ENCODE measurements around the gene DCAF11.

DNA sequence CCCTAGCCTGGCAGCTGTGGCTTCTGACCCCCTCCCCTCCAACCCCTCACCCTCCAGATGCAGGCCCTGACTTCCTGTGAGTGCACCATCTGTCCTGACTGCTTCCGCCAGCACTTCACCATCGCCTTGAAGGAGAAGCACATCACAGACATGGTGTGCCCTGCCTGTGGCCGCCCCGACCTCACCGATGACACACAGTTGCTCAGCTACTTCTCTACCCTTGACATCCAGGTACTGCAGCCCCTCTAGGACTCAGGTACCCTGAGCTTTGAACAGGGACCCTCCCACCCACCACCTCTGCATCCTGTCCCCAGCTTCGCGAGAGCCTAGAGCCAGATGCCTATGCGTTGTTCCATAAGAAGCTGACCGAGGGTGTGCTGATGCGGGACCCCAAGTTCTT, 40.5 kb downstream of the DCAF11 start:
- TF ChIP-seq, protein P1, sequence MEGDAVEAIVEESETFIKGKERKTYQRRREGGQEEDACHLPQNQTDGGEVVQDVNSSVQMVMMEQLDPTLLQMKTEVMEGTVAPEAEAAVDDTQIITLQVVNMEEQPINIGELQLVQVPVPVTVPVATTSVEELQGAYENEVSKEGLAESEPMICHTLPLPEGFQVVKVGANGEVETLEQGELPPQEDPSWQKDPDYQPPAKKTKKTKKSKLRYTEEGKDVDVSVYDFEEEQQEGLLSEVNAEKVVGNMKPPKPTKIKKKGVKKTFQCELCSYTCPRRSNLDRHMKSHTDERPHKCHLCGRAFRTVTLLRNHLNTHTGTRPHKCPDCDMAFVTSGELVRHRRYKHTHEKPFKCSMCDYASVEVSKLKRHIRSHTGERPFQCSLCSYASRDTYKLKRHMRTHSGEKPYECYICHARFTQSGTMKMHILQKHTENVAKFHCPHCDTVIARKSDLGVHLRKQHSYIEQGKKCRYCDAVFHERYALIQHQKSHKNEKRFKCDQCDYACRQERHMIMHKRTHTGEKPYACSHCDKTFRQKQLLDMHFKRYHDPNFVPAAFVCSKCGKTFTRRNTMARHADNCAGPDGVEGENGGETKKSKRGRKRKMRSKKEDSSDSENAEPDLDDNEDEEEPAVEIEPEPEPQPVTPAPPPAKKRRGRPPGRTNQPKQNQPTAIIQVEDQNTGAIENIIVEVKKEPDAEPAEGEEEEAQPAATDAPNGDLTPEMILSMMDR (IDR thresholded peaks at IDR 0.05): no peak
- TF ChIP-seq POLR2A (IDR thresholded peaks at IDR 0.05): no peak

All from esophagus squamous epithelium (tissue), 4 donors.